AG10803 (cell line): ENCODE measurements around the gene ARHGAP32.
A peak's percentile ranks its signal among the peaks of the same experiment; 100 is the strongest.

Source experiments
- DNase-seq: peaks from one replicate; pipeline ENCODE4 v3.0.0; 2010; ENCODE audit warnings: low read depth
- H3K4me3 ChIP-seq: 2 replicates; pipeline ENCODE4 v1.5.1; 2011; ENCODE audit warnings: mild to moderate bottlenecking, low read length, control low read depth
- CTCF ChIP-seq: conservative IDR thresholded peaks from 2 replicates; pipeline ENCODE4 v1.5.1; 2011; ENCODE audit warnings: mild to moderate bottlenecking, low read length, control low read depth, inconsistent platforms

ARHGAP32 gene

GRCh38 chr11:129192150-129192549 is at the start of gene ARHGAP32:
ARHGAP32 (minus strand) TSS chr11:129192325; CDS start chr11:129192198, 127 bp downstream.
- DNase-seq = no peak
- H3K4me3 ChIP-seq = no peak within 1 kb of the TSS
- no peak for TF ChIP-seq CTCF

- no peak for DNase-seq
- no peak overlapping the region for H3K4me3 ChIP-seq
- no peak for TF ChIP-seq CTCF
Observed at GRCh38 chr11:129239207-129239606, 47.1 kb upstream of the ARHGAP32 start.

- no peak for TF ChIP-seq CTCF
- H3K4me3 ChIP-seq = no peak overlapping the region
- no peak for DNase-seq
Observed at GRCh38 chr11:129237880-129238638, 45.9 kb upstream of the ARHGAP32 start.

GRCh38 chr11:129237456-129237855 is 45.3 kb upstream of the ARHGAP32 start:
- H3K4me3 ChIP-seq = no peak overlapping the region
- no peak for DNase-seq
- no peak for TF ChIP-seq CTCF

GRCh38 chr11:129236850-129237249 is 44.7 kb upstream of the ARHGAP32 start:
- no peak overlapping the region for H3K4me3 ChIP-seq
- no peak for TF ChIP-seq CTCF
- DNase-seq = peak; percentile 13

GRCh38 chr11:129234978-129235377 is 42.9 kb upstream of the ARHGAP32 start:
- TF ChIP-seq CTCF = no peak
- no peak for DNase-seq
- no peak overlapping the region for H3K4me3 ChIP-seq

GRCh38 chr11:129230006-129230405 is 37.9 kb upstream of the ARHGAP32 start:
- TF ChIP-seq CTCF = peak; percentile 21
- peak; percentile 5 for DNase-seq
- no peak overlapping the region for H3K4me3 ChIP-seq
